ENCODE measurements around the gene PRR7. TPM values are rescaled to one million over a fixed set of nuclear protein-coding genes. Genes with fewer than 3 reads are reported as not detected.

Gene PRR7
- total and polyA plus RNA-seq, 2 experiments from 2014 or later: 10.5 to 24.8 TPM

DNA sequence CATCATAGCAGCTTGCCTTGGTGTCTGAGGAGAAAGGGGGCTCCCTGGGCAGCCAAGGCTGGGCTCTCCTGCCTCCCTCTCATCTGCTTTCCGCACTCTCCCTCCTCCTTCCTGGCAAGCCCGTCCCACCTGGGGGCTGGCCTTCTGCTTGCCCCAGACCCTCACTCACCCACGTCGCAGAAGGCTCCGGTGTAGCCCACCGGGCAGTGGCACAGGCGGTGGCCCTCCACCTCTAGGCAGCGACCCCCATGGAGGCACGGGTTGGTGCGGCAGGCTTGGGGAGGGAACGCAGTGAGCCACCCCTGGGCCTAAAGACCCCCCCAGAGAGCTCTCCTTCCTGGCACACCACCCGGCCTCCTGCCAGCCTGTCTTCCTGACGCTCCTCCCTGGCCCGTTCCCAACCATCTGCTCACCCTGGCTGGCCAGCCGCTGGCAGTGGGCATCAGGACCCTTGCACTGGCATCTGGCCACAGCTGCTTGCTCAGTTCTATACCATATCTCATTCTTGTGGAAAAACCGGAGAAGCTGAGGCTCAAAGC lies 41.9 kb upstream of the PRR7 start:
- no peak for DNase-seq
- no peaks in the 10 kb centered on the region for H3K4me1 ChIP-seq (ENCODE audit: insufficient read depth)
- peak overlapping the region; percentile 77 for H2AFZ ChIP-seq
- H3K27ac ChIP-seq: no peak overlapping the region
- TF ChIP-seq EZH2 (IDR thresholded peaks at IDR 0.05; ENCODE audit: insufficient read depth, poor library complexity, severe bottlenecking): no peak
- TF ChIP-seq EZH2phosphoT487 (IDR thresholded peaks at IDR 0.05; ENCODE audit: insufficient read depth, low read depth): no peak
- no peaks in the 10 kb centered on the region for H3K79me2 ChIP-seq (ENCODE audit: insufficient read depth)
- no peaks in the 10 kb centered on the region for H4K20me1 ChIP-seq (ENCODE audit: insufficient read depth)
- no peaks in the 10 kb centered on the region for H3K36me3 ChIP-seq (ENCODE audit: low read depth)
- peak overlapping the region; percentile 76 for H3K4me2 ChIP-seq (ENCODE audit: unreplicated experiment)
- H3F3A ChIP-seq (ENCODE audit: insufficient read depth): peaks cover 8% of the 10 kb centered on the region; the same call in 1 of the 2 replicates
- peaks cover 34% of the 10 kb centered on the region for H3K27me3 ChIP-seq (replicated peaks; ENCODE audit: insufficient read depth)
- peak overlapping the region; percentile 45 for H3K9ac ChIP-seq
- peak overlapping the region; percentile 74 for H3K4me3 ChIP-seq
- WGBS, 2 experiments (ENCODE audit: low coverage in 1 of 2, low lambda C conversion rate in 2 of 2, missing lambda C conversion rate in 2 of 2): 39 to 44% methylated on average over 11 to 16 of the region's 16 CpGs
- no peaks in the 10 kb centered on the region for H3K9me2 ChIP-seq (ENCODE audit: insufficient read depth)
- no peaks in the 10 kb centered on the region for H3K9me3 ChIP-seq (ENCODE audit: low read depth)
- in situ Hi-C loops (cut with MboI): no loop called here

DNA sequence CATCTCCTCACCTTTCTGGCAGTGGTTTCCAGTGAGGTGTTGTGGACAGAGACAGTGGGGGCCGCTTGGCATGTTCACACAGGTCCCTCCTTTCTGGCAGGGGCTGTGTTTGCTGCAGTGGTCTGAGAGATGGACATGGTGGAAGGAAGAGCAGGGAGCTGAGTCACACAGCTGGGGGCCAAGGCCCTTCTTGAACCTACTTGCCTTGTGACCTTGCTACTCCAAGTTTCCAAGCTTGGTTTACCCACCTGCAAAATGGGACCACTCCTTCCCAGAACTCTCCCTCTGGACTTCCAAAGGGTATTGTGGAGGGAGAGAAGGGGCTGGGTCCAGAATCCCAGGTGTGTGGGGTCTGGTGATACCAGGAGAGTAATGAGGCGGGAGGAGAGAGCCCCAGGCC lies 41.3 kb upstream of the PRR7 start:
- Histone ChIP-seq H2AFZ (no peak overlapping the region), H3K9me3 (ENCODE audit: low read depth) (no peaks in the 10 kb centered on the region), H4K20me1 (ENCODE audit: insufficient read depth) (no peaks in the 10 kb centered on the region), H3K4me1 (ENCODE audit: insufficient read depth) (no peaks in the 10 kb centered on the region), H3K36me3 (ENCODE audit: low read depth) (no peaks in the 10 kb centered on the region), H3K27ac (no peak overlapping the region), H3K79me2 (ENCODE audit: insufficient read depth) (no peaks in the 10 kb centered on the region), H3F3A (ENCODE audit: insufficient read depth) (peaks cover 8% of the 10 kb centered on the region; the same call in 1 of the 2 replicates), H3K4me2 (ENCODE audit: unreplicated experiment) (no peak overlapping the region), H3K27me3 (replicated peaks; ENCODE audit: insufficient read depth) (peaks cover 28% of the 10 kb centered on the region), H3K4me3 (no peak overlapping the region), H3K9ac (no peak overlapping the region), H3K9me2 (ENCODE audit: insufficient read depth) (no peaks in the 10 kb centered on the region)
- TF ChIP-seq EZH2 (IDR thresholded peaks at IDR 0.05; ENCODE audit: insufficient read depth, poor library complexity, severe bottlenecking) (no peak), EZH2phosphoT487 (IDR thresholded peaks at IDR 0.05; ENCODE audit: insufficient read depth, low read depth) (no peak)
- DNase-seq: no peak
- 86 to 94% methylated on average over 2 of the region's 2 CpGs for WGBS, 2 experiments (ENCODE audit: low coverage in 1 of 2, low lambda C conversion rate in 2 of 2, missing lambda C conversion rate in 2 of 2)
- in situ Hi-C loops (cut with MboI): no loop called here

DNA sequence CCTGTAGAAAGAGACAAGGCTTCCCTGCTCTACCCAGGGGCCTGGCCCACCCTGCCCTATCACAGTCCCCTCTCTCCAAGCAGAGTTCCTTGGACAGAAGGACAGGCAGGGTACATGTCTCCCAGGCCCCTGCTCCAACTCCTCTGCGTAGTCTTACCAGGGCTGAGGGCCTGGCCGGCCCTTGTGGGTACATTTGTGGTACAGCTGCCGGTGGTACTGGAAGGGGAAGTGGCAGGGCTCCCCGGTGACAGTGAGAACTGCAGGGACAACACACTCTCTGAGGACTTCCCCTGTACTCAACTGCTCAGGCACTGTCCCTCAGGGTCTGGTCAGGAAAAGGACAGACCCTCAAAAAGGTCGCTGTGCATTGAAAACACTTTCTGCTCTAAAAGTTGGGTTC lies 40.8 kb upstream of the PRR7 start:
- Histone ChIP-seq H3K9me2 (ENCODE audit: insufficient read depth) (no peaks in the 10 kb centered on the region), H3K9me3 (ENCODE audit: low read depth) (no peaks in the 10 kb centered on the region), H3K79me2 (ENCODE audit: insufficient read depth) (no peaks in the 10 kb centered on the region), H3K4me1 (ENCODE audit: insufficient read depth) (no peaks in the 10 kb centered on the region), H3K4me2 (ENCODE audit: unreplicated experiment) (no peak overlapping the region), H3K27me3 (replicated peaks; ENCODE audit: insufficient read depth) (peaks cover 23% of the 10 kb centered on the region), H3K36me3 (ENCODE audit: low read depth) (no peaks in the 10 kb centered on the region), H3K4me3 (no peak overlapping the region), H4K20me1 (ENCODE audit: insufficient read depth) (no peaks in the 10 kb centered on the region), H3K27ac (no peak overlapping the region), H3F3A (ENCODE audit: insufficient read depth) (peaks cover 8% of the 10 kb centered on the region; the same call in 1 of the 2 replicates), H2AFZ (no peak overlapping the region), H3K9ac (no peak overlapping the region)
- no peak for DNase-seq
- in situ Hi-C loops (cut with MboI): no loop called here
- WGBS, 2 experiments (ENCODE audit: low coverage in 1 of 2, low lambda C conversion rate in 2 of 2, missing lambda C conversion rate in 2 of 2): 85 to 90% methylated on average over 5 of the region's 5 CpGs
- TF ChIP-seq EZH2 (IDR thresholded peaks at IDR 0.05; ENCODE audit: insufficient read depth, poor library complexity, severe bottlenecking): no peak
- no peak for TF ChIP-seq EZH2phosphoT487 (IDR thresholded peaks at IDR 0.05; ENCODE audit: insufficient read depth, low read depth)

DNA sequence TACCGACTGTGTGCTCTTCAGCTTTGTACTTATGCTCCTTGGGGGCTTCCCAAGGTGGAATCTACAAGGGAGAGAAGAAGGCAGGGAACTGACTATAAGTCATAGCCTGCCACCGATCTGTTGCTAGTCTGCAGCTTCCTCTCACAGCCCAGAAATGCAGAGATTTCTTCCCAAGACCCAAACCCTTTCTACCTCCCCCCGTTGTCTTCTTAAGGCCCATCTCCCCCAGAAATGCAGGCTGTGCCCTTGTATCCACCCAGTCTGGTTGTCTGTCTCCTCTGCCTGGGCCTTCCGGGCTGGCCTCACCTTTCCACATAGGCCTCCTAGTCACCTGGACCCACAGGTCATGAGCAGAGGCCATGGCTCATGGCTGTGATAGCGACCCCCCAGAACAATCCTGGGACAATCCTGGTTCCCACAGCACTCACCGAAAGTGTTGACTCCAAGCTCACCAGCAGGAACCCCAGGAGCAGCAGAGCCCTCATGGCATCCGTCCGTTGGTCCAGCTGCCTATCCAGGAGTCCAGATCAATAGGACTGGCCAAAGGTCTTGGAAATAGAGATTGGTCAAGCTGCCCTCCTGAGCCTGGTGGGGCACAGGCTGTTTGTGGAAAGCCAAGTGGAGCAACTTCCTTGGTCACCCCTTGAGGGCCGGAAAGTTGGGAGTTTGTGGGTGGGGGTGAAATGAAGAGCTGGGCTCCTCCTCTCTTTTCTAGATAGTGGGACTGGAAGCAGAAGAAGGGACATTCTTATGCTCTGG lies 37.4 kb upstream of the PRR7 start, which contains the start of gene F12:
F12 (minus strand) TSS at position 522 of the 759 bp plus-strand sequence; CDS start at position 485, 37 bp downstream.
- no peak within 1 kb of the TSS for H3K4me2 ChIP-seq (ENCODE audit: unreplicated experiment)
- H3K9ac ChIP-seq: no peak within 1 kb of the TSS
- no peak for DNase-seq
- no peaks in the 10 kb centered on the region; the same call in 1 of the 2 replicates for H3K27me3 ChIP-seq (replicated peaks; ENCODE audit: insufficient read depth)
- H4K20me1 ChIP-seq (ENCODE audit: insufficient read depth): no peaks in the 10 kb centered on the region
- H3K9me3 ChIP-seq (ENCODE audit: low read depth): no peaks in the 10 kb centered on the region
- H3K79me2 ChIP-seq (ENCODE audit: insufficient read depth): no peaks in the 10 kb centered on the region
- 76% methylated on average over 9 of the region's 9 CpGs for WGBS, 2 experiments (ENCODE audit: low coverage in 1 of 2, low lambda C conversion rate in 2 of 2, missing lambda C conversion rate in 2 of 2)
- in situ Hi-C loops (cut with MboI): no loop called here
- no peak within 1 kb of the TSS for H2AFZ ChIP-seq
- no peaks in the 10 kb centered on the region for H3F3A ChIP-seq (ENCODE audit: insufficient read depth)
- no peak for TF ChIP-seq EZH2 (IDR thresholded peaks at IDR 0.05; ENCODE audit: insufficient read depth, poor library complexity, severe bottlenecking)
- no peaks in the 10 kb centered on the region for H3K36me3 ChIP-seq (ENCODE audit: low read depth)
- no peaks in the 10 kb centered on the region for H3K4me1 ChIP-seq (ENCODE audit: insufficient read depth)
- no peak within 1 kb of the TSS for H3K4me3 ChIP-seq
- no peak within 1 kb of the TSS for H3K27ac ChIP-seq
- H3K9me2 ChIP-seq (ENCODE audit: insufficient read depth): no peaks in the 10 kb centered on the region
